ENCODE measurements around the gene TELO2.
"Not testable (repeated sequence)": the region's sequence is repeated elsewhere in the genome, so short reads cannot be mapped to it uniquely, and the experiment has no call there.

TELO2 gene

DNA sequence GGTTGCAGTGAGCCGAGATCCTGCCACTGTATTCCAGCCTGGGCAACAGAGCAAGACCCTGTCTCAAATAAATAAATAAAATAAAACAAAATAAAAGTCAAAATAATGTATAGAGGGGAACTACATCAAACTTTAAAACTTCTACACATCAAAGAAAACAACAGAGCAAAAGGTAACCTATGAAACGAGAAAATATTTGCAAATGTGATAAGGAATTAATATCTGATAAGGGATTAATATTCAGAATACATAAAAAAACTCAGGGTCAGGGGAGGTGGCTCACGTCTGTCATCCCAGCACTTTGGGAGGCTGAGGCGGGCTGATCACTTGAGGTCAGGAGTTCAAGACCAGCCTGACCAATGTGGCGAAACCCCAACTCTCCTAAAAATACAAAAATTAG is 24.0 kb upstream of the TELO2 start:
- Histone ChIP-seq H3K4me1 (ENCODE audit: control insufficient read depth, insufficient read depth, low read length, unreplicated experiment) (peaks cover 26% of the 10 kb centered on the region), H3K79me2 (ENCODE audit: control insufficient read depth, insufficient read depth, low read length, unreplicated experiment) (peaks cover 80% of the 10 kb centered on the region)
- not testable (repeated sequence) for H3K4me3 ChIP-seq (ENCODE audit: low read depth, low read length); H3K27me3 ChIP-seq (ENCODE audit: insufficient read depth, low read length); H3K27ac ChIP-seq (ENCODE audit: low read depth, low read length); H3K36me3 ChIP-seq (ENCODE audit: insufficient read depth, low read length); H2AFZ ChIP-seq (ENCODE audit: low read length, unreplicated experiment)

DNA sequence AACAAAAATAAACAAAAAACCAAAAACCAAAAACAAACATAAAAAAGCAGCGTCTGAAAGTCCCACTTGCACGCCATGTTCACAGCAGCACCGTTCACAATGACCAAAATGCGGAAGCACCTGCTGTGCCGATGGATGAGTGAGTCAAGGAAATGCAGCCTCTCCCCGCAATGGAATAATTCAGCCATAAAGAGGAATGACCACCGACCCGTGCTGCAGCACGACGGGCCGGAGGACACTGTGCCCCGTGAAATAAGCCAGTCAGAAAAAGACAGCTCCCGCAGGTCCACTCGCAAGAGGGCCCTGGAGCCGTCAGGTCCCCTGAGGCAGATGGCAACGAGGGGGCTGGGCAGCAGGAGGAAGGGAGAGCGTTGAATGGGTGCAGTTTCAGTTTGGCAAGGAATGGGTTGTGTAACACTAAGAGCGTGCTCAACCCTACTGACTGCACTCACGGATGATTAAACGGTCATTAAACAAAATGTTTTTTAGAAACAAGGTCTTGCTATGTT is 23.4 kb upstream of the TELO2 start:
- H3K36me3 ChIP-seq (ENCODE audit: insufficient read depth, low read length), result no peaks in the 10 kb centered on the region
- peaks cover 86% of the 10 kb centered on the region for H3K79me2 ChIP-seq (ENCODE audit: control insufficient read depth, insufficient read depth, low read length, unreplicated experiment)
- H3K27me3 ChIP-seq (ENCODE audit: insufficient read depth, low read length), result no peaks in the 10 kb centered on the region
- H2AFZ ChIP-seq (ENCODE audit: low read length, unreplicated experiment), result no peak overlapping the region
- H3K27ac ChIP-seq (ENCODE audit: low read depth, low read length), result peak overlapping the region; percentile 60
- no peak overlapping the region for H3K4me3 ChIP-seq (ENCODE audit: low read depth, low read length)
- peaks cover 26% of the 10 kb centered on the region for H3K4me1 ChIP-seq (ENCODE audit: control insufficient read depth, insufficient read depth, low read length, unreplicated experiment)

DNA sequence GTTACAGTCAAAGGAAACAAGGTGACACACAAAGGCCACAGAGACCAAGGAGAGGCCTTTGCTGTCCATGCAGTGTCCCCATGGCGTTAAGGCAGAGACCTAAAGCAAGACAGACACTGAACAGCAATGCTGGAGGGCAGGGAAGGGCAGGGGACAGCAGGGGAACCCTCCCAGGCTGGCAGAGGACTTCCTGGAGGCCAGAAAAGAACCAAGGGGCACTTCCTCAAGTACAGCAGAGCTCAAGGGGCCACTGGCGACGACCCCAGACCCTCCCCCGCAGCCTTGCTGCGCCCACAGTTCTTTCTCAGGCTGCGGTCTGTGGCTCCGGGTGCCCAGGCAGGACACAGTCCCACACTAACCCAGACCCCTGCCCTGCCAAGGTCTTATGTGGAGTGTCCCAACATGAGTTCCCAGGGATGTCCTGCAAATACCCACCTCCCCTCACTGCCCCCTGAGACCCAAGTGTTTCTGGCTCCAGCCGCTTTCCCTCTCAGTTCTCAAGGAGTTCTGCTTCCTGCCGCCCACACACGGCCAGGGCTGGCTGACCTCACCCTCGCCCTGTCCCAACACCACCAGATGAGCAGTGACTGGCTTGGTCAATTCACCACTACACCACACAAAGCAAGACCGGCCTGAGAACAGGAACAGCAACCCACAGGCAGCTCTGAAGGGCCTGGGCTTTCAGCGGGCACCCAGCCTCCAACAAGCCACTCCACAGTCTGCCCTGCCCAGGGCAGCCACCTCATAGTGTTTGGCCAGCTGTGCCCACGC is 22.5 kb upstream of the TELO2 start:
- peaks cover 86% of the 10 kb centered on the region for H3K79me2 ChIP-seq (ENCODE audit: control insufficient read depth, insufficient read depth, low read length, unreplicated experiment)
- H3K4me1 ChIP-seq (ENCODE audit: control insufficient read depth, insufficient read depth, low read length, unreplicated experiment), result peaks cover 26% of the 10 kb centered on the region
- H2AFZ ChIP-seq (ENCODE audit: low read length, unreplicated experiment), result no peak overlapping the region
- no peaks in the 10 kb centered on the region for H3K36me3 ChIP-seq (ENCODE audit: insufficient read depth, low read length)
- peak overlapping the region; percentile 15 for H3K4me3 ChIP-seq (ENCODE audit: low read depth, low read length)
- no peaks in the 10 kb centered on the region for H3K27me3 ChIP-seq (ENCODE audit: insufficient read depth, low read length)
- peak overlapping the region; percentile 60 for H3K27ac ChIP-seq (ENCODE audit: low read depth, low read length)

DNA sequence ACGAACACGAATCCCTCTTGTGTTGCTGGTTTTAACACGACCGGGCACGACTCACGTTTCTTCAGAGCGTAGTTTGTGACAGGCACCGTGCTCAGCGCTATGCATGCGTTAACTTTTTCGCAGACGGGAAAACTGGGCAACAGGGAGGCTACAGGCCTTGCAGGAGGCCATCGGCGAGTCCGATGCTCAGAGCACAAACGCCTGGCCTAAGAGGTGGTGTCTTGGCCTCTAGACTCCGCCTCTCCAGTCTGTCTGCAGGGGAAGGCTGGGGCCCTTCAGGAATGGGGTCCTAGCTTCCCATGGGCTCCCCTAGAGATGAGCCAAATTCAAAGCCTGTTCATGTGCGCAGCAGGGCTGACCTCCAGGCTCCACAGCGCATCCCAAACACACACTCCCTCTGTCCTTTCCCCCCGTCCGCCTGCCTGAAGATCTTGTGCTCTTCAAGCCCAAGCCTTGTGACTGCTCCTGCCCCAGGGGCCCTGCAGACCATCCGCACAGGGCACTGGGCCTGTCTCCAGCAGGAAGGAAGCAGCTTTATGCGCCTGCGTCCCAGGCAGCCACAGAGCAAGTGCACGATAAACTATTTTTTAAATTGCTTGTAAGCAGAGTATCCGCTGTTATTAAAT is 21.5 kb upstream of the TELO2 start:
- Histone ChIP-seq H3K4me3 (ENCODE audit: low read depth, low read length) (peak overlapping the region; percentile 11; the same call in 1 of the 2 replicates), H3K79me2 (ENCODE audit: control insufficient read depth, insufficient read depth, low read length, unreplicated experiment) (peaks cover 81% of the 10 kb centered on the region), H3K4me1 (ENCODE audit: control insufficient read depth, insufficient read depth, low read length, unreplicated experiment) (peaks cover 26% of the 10 kb centered on the region), H3K27ac (ENCODE audit: low read depth, low read length) (peak overlapping the region; percentile 60; the same call in 1 of the 2 replicates), H3K36me3 (ENCODE audit: insufficient read depth, low read length) (no peaks in the 10 kb centered on the region), H2AFZ (ENCODE audit: low read length, unreplicated experiment) (no peak overlapping the region), H3K27me3 (ENCODE audit: insufficient read depth, low read length) (no peaks in the 10 kb centered on the region)

DNA sequence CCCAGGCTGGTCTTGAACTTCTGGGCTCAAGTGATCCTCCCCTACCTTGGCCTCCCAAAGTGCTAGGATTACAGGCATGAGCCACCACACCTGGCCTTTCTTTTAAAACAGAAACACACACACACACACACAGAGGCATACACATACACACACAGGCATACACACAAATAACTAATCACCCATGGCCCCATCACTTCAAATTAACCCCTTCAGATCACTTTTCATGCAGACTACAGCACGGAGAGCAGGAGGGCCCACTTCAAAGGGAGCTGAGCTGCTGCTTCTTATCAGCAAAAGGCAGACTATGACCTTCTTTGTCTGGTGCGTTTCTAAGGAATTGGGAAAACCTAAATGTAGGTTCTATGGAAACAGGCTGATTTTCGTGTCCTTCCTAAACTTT is 20.2 kb upstream of the TELO2 start:
- Histone ChIP-seq H2AFZ (ENCODE audit: low read length, unreplicated experiment) (no peak overlapping the region), H3K79me2 (ENCODE audit: control insufficient read depth, insufficient read depth, low read length, unreplicated experiment) (peaks cover 69% of the 10 kb centered on the region), H3K4me1 (ENCODE audit: control insufficient read depth, insufficient read depth, low read length, unreplicated experiment) (peaks cover 26% of the 10 kb centered on the region), H3K27me3 (ENCODE audit: insufficient read depth, low read length) (no peaks in the 10 kb centered on the region), H3K27ac (ENCODE audit: low read depth, low read length) (no peak overlapping the region), H3K36me3 (ENCODE audit: insufficient read depth, low read length) (no peaks in the 10 kb centered on the region), H3K4me3 (ENCODE audit: low read depth, low read length) (peak overlapping the region; percentile 90)

DNA sequence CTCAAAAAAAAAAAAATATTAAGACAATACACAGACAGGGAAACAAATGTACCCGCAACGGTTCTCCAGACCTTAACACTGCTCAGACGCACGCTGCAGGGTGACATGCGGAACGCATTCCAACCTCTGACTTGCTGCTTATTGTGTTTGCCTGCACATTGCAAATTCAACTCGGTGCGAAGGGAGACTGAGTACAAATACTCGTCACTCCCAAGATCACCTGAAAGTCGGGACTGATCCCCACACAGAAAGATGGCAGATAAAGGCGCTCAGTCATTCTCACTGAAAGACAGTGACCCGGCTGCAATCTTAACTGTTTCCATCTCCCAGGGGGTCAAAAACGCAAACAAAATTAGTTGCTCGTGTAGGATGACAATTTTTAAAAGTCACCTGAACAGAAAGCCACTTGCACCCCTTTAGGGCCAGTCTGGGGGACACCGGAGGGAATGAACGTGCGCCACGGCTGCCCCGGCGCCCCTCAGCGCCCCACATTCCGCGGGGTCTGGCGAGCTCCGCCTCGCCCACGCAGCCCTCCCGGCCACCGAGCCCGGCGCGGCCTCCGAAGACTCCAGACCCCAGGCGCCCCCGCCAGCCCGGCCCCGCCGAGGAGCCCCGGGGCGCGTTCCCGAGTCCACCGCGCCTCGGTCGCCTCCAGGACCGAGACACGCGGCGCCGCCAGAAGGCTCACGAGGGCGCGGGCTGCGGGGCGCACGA is 18.9 kb upstream of the TELO2 start:
- Histone ChIP-seq H3K79me2 (ENCODE audit: control insufficient read depth, insufficient read depth, low read length, unreplicated experiment) (peaks cover 61% of the 10 kb centered on the region), H3K27ac (ENCODE audit: low read depth, low read length) (peak overlapping the region; percentile 79; the same call in 1 of the 2 replicates), H2AFZ (ENCODE audit: low read length, unreplicated experiment) (peak overlapping the region; percentile 30), H3K4me1 (ENCODE audit: control insufficient read depth, insufficient read depth, low read length, unreplicated experiment) (peaks cover 26% of the 10 kb centered on the region), H3K27me3 (ENCODE audit: insufficient read depth, low read length) (no peaks in the 10 kb centered on the region), H3K36me3 (ENCODE audit: insufficient read depth, low read length) (no peaks in the 10 kb centered on the region), H3K4me3 (ENCODE audit: low read depth, low read length) (peak overlapping the region; percentile 90)

DNA sequence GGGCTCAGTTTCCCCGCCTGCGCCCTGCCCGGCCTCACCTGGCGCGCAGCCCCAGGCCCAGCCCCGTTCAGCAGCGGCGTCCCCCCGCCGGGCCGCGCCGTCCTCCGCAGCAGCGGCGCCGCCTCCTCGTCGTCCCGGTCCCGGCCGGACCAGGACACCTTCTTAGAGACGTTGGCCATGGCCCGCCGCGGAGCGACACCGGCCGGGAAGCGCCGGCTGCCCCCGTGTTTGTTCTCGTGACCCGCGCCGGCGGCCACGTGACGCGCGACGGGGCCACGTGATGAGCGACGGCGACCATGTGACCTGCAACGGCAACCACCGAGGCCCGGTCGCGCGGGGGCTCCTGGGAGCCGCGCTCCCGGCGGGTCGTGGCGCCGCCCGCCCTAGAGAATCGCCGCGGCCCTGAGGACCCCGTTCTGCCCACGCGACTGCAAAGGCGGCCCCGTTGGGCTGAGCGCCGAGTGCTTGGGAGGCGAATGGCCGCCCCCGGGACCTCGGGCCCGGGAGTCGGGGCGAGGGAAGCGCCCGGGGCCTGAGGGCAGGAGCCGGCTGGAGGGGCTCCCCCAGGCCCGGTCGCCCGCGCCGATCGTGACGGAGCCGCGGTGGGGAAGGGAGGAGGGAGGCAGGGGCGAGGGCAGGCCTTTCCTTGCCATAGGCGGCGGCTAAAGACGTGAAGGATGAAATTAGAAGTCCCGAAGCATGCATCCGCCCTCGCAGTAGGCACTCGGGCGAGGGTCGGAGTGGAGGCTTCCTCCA is 18.2 kb upstream of the TELO2 start, which contains the start of gene CLCN7:
TSS of gene CLCN7 (minus strand) at position 233 of the 756 bp plus-strand sequence. CDS start at position 179, 54 bp downstream.
- Histone ChIP-seq H3K4me3 (ENCODE audit: low read depth, low read length) (peak within 1 kb of the TSS; percentile 90), H2AFZ (ENCODE audit: low read length, unreplicated experiment) (peak within 1 kb of the TSS; percentile 98), H3K27ac (ENCODE audit: low read depth, low read length) (peak within 1 kb of the TSS; percentile 79), H3K36me3 (ENCODE audit: insufficient read depth, low read length) (no peaks in the 10 kb centered on the region), H3K79me2 (ENCODE audit: control insufficient read depth, insufficient read depth, low read length, unreplicated experiment) (peaks cover 54% of the 10 kb centered on the region), H3K4me1 (ENCODE audit: control insufficient read depth, insufficient read depth, low read length, unreplicated experiment) (peaks cover 23% of the 10 kb centered on the region), H3K27me3 (ENCODE audit: insufficient read depth, low read length) (no peaks in the 10 kb centered on the region)

DNA sequence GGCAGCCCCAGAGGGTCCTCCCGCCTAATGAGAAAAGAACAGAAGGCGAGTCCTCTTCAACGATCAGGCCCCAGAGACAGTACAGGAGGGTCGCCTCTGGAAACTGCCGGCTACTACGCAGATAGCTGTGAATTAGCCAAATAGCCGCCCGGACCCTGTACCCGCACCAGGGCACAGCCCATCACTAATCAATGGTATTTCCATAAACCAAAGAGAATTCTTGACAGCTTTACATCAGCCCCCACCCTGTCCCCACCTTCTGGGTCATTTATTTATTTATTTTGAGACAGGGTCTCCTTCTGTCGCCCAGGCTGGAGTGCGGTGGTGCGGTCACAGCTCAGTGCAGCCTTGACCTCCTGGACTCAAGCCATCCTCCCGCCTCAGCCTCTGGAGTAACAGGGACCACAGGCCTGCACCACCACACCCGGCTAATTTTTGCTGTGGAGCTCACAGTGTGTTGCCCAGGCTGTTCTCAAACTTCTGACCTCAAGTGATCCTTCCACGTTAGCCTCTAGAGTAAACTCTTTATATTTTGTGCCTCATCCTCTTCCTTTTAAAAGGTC is 17.5 kb upstream of the TELO2 start:
- H3K4me3 ChIP-seq (ENCODE audit: low read depth, low read length), result peak overlapping the region; percentile 90
- no peaks in the 10 kb centered on the region for H3K36me3 ChIP-seq (ENCODE audit: insufficient read depth, low read length)
- H3K27ac ChIP-seq (ENCODE audit: low read depth, low read length), result peak overlapping the region; percentile 79
- H3K27me3 ChIP-seq (ENCODE audit: insufficient read depth, low read length), result no peaks in the 10 kb centered on the region
- peak overlapping the region; percentile 98 for H2AFZ ChIP-seq (ENCODE audit: low read length, unreplicated experiment)
- peaks cover 47% of the 10 kb centered on the region for H3K79me2 ChIP-seq (ENCODE audit: control insufficient read depth, insufficient read depth, low read length, unreplicated experiment)
- peaks cover 17% of the 10 kb centered on the region for H3K4me1 ChIP-seq (ENCODE audit: control insufficient read depth, insufficient read depth, low read length, unreplicated experiment)

DNA sequence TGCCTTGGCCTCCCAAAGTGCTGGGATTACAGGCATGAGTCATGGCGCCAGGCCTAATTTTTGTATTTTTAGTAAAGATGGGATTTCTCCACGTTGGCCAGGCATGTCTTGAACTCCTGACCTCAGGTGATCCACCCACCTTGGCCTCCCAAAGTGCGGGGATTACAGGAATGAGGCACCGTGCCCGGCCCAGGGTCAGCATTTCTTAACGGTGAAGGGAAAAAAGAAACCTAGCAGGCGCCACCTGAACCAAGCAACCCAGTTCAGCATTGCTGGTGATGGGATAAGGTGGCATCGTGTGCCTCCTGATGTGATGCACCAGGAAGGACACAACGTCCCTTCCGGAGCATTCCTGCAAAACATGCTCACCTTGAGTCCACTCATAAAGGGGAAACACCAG is 16.1 kb upstream of the TELO2 start:
- Histone ChIP-seq H3K36me3 (ENCODE audit: insufficient read depth, low read length) (no peaks in the 10 kb centered on the region), H3K4me3 (ENCODE audit: low read depth, low read length) (no peak overlapping the region), H3K4me1 (ENCODE audit: control insufficient read depth, insufficient read depth, low read length, unreplicated experiment) (peaks cover 8% of the 10 kb centered on the region), H3K27me3 (ENCODE audit: insufficient read depth, low read length) (no peaks in the 10 kb centered on the region), H3K79me2 (ENCODE audit: control insufficient read depth, insufficient read depth, low read length, unreplicated experiment) (peaks cover 33% of the 10 kb centered on the region), H2AFZ (ENCODE audit: low read length, unreplicated experiment) (no peak overlapping the region), H3K27ac (ENCODE audit: low read depth, low read length) (no peak overlapping the region)

DNA sequence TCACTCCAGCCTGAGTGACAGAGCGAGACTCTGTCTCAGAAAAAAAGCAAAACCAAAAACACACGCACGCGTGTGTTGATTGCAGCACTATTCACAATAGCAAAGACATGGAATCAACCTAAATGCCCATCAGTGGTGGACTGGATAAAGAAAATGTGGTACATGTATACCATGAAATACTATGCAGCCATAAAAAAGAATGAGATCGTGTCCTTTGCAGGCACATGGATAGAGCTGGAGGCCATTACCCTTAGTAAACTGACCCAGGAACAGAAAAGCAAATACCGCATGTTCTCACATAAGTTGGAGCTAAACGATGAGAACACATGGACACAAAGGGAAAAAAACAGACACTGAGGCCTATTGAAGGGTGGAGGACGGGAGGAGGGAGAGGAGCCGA is 14.2 kb upstream of the TELO2 start:
- H3K4me3 ChIP-seq (ENCODE audit: low read depth, low read length); H2AFZ ChIP-seq (ENCODE audit: low read length, unreplicated experiment); H3K36me3 ChIP-seq (ENCODE audit: insufficient read depth, low read length); H3K4me1 ChIP-seq (ENCODE audit: control insufficient read depth, insufficient read depth, low read length, unreplicated experiment); H3K27me3 ChIP-seq (ENCODE audit: insufficient read depth, low read length); H3K27ac ChIP-seq (ENCODE audit: low read depth, low read length): not testable (repeated sequence)
- H3K79me2 ChIP-seq (ENCODE audit: control insufficient read depth, insufficient read depth, low read length, unreplicated experiment), result peaks cover 15% of the 10 kb centered on the region
